NCI-H69 (cell line): ENCODE measurements around the gene SMARCC2.
"Not testable (repeated sequence)": the region's sequence is repeated elsewhere in the genome, so short reads cannot be mapped to it uniquely, and the experiment has no call there.

Source experiments
- DNase-seq: peaks from one replicate; lab custom pipeline; 2025; lab: John Stamatoyannopoulos, UW

Gene SMARCC2

DNA sequence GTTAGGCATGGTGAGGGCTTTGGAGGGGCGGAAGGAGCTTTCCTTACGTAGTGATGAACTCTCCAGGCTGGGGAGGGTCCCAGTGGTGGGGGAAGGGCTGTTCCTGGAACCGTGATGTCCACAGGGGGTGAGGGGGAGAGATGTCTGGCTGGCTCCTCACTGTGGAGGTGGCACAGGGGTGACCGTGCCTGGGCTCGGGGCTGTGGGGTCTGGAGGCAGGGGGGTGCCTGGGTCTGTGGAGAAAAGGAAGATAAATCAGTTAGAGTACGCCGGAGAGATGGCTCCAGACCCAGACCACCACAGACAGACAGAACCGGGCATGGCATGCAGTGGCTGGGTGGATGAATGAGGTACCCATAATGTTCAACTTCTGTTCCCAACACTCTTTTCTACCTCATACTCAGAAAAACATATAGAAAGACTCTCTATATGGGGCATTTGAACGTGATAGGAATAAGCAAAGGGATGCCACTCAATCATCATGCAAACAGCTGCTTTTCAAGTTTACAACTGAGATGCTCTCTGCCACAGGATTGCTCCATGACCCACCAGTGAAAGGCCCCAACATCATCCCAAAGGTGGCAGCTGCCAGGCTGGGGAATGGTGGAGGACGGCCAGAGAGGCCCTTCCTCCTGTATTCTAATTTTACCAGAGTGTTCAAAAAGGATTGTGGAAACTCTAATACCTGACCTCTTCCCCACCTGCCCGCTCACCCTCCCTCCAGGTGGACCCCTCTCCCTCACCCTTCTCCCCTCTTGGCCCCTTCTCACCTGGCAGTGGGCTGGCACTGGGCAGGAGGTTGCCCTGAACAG is 25.5 kb downstream of the SMARCC2 start:
- no peak for DNase-seq

DNA sequence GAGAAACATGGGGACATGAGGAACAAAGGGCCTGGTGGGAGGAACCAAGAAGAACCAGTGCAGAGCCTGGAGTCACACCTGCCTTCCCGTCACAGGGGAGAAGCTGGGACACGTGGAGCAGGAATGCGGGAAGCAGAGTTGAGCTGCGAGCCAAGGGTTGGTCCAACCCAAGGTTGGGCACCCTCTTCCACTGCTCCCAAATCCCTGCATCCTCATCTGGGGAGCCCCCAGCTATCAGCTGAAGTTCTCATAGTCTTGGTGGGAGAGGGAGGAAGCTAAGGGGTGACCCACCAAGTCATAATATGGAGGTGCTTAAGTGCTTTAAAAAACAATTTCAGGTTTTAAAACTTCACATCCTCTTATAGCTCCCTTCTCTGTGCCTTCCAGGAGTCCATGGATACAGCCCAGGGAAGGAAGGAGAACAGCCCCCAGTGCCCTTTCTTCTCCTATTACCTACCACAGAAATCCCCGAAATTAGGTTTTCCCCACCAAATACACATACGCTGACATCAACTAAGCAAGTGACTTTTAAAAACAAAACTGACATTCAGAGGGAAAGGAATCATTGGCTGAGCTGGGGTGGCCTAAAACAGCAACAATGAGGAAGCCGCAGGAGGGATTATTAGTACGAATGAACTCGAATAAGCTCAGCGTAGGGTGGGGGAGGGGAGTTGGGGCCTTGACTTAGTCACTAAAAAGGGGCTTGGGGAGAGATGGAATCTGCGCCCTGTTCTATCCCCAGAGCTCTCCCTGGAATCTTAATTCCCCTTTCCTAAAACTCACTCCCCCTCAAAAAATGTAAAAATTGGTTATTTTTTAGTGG is 26.6 kb downstream of the SMARCC2 start:
- no peak for DNase-seq

DNA sequence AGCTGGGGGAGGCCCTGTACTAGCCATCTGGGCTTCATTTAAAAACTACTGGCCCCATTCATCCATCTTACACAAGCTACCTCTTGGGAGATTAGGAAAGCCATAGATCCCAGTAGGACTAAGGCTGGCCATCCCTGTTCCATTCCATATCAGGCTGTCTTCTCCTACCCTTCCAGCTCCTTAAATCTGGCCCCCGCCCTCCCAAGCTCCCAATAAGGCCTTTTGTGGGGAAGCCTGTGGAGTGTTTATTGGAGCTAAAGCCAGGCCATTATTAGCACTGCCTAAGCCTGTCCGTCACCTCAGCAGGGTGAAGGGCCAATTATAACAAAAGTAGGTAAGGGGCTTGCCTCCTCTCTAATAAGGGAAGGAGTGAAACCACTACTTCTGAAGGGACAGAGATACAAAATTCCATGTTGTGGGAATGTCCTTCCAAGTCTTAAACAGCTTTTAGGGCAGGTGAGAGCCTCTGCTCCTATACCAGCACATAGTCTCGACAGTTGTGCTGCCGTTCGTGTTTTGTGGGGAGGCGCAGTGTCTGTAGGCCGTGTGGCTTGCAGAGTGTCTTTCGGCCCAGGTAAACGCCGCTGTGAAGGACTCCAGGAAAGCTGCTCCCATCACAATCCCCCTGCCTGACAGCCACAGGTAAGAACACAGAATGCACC is 27.5 kb downstream of the SMARCC2 start:
- no peak for DNase-seq

DNA sequence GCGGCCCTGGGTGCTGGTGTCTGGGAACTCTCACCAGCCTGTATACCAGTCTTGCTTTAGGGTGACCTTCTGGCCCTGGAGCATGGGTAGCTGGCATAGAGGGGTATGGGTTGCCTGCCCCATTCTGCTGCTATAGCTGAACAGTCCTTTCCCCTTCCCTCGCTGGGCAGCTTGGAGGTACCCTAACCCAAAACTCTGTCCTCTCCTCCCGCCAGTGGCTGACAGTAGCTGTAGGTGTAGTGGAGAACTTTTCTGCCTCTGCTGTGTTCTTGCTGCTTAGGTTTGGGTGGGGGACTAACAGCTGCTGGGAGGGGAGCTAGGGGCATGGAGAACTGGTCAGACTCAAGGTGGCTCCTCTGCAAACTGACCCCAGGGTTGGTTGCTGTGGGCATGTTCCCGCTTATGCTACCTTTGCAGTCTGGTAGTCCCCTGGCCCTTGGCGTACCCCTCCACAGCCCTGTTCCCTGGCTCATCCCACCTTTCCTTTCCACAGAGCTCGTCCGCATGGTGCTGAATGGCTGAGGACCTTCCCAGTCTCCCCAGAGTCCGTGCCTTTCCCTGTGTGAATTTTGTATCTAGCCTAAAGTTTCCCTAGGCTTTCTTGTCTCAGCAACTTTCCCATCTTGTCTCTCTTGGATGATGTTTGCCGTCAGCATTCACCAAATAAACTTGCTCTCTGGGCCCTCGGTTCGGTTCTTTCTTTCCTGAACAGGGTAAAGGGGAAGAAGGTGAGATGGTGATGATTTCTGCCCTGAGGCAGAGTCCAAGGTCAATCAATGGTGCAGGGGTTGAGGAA is 28.2 kb downstream of the SMARCC2 start:
- DNase-seq: no peak

DNA sequence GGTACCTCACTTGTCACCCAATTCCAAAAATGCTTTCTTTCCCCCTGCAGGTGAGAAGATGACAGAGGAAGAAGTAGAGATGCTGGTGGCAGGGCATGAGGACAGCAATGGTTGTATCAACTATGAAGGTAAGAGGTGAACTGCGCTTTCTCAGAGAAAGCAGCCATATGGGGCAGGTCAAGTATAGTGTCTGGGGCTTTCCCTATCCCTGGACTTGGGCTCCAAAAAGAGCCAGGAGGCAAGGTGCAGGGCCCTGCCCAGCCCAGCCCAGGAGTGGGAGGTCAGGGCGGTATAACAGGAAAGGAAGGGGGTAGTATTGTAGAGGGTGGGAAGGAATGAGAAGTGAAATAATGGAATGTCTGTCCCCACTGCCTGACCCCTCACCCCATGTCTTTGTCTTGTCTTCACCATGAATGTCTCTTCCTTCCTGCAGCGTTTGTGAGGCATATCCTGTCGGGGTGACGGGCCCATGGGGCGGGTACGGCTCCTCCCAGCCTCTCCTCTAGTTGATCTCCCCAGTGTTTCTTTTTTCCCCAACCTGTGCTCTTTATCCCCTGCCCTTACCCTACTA is 29.0 kb downstream of the SMARCC2 start:
- DNase-seq: no peak

DNA sequence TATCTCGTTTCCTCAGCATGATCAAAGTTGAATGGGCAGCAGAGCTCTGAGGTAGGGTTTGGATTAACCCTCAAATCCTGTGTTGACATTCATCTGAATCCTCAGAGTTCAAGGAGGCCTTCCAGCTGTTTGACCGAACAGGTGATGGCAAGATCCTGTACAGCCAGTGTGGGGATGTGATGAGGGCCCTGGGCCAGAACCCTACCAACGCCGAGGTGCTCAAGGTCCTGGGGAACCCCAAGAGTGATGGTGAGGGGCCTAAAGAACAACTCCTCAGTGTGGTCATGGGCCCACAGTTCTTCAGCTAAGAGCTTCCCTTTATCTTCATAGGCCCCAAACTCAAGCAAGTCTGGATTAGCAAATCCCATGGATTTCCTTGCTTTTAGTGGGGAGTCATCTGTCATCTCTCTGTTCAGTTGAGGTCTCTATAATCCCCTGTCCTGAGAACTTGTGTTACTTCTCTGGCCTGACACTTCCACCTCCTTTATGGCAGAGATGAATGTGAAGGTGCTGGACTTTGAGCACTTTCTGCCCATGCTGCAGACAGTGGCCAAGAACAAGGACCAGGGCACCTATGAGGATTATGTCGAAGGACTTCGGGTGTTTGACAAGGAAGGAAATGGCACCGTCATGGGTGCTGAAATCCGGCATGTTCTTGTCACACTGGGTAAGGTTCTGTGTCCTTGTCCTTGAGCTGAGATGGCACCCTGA is 29.6 kb downstream of the SMARCC2 start:
- DNase-seq: no peak

DNA sequence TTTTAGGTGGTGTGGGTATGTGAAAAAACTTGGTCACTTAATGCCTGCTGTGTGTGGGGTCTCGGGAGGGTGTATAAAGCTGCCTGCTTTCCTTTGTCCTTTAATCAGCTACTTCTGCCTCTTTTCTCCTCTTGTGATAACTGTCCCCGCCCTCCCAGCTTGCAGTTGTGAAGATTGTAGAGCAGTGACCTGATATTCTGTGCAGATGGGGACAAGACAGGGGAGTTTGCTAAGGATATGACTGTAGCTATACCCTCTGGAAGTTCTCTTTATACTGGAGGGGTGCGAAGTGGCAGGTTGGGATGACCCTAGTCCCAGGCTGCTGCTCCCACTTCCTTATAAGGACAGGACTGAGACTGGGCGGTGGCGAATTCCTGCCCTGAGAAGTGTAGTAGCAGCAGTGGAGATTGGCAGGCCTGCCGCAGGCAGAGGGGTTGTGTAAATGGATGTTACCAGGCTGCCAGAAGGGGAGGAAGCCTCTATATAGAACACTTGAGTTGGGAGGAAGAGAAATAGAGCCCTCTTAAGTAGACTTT is 30.3 kb downstream of the SMARCC2 start:
- DNase-seq: peak; percentile 65

DNA sequence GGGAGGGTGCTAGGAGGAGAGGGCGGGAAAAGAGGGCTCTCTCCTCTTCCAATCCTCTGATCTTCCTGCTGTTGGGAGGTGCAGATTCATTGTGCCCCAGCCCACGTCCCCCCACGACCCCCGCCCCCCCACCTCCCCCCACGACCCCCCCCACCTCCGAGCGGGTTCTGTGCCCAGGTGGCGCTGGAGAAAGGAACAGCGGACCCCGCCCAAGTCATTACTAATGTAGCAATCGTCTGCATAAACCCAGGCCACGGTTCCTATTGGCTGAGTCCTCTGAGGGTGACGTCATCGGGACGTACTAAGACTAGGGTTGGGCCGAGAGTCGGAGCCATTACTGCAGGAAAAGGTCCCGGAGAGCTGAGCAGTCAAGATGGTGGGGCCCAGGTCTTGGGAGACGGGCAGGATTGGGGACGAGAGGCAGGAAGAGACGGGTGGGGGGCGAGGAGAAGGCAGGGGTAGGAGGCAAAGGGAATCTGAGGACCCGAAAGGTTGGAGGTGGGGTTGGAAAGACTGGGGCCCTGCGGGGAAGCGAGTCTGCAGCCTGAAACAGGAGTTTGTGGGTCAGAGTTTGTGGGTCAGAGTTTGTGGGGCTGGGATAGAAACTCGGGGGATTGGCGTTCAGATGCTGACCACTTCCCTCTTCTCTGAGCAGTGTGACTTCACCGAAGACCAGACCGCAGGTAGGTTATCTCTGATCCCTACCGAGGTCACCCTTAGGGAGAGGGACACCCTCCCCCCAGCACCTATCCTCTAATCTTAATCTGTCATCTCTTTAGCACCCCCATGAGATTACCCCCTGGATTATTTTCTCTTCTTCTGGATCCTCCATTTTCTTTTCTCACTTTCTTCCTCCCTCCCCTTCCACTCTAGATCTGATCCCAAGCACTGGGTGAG is 31.0 kb downstream of the SMARCC2 start, which contains the start of gene MYL6:
Gene MYL6 (plus strand): TSS at position 331 of the 897 bp plus-strand sequence. CDS start 43 bp downstream, at position 374.
- DNase-seq: peak; percentile 100

DNA sequence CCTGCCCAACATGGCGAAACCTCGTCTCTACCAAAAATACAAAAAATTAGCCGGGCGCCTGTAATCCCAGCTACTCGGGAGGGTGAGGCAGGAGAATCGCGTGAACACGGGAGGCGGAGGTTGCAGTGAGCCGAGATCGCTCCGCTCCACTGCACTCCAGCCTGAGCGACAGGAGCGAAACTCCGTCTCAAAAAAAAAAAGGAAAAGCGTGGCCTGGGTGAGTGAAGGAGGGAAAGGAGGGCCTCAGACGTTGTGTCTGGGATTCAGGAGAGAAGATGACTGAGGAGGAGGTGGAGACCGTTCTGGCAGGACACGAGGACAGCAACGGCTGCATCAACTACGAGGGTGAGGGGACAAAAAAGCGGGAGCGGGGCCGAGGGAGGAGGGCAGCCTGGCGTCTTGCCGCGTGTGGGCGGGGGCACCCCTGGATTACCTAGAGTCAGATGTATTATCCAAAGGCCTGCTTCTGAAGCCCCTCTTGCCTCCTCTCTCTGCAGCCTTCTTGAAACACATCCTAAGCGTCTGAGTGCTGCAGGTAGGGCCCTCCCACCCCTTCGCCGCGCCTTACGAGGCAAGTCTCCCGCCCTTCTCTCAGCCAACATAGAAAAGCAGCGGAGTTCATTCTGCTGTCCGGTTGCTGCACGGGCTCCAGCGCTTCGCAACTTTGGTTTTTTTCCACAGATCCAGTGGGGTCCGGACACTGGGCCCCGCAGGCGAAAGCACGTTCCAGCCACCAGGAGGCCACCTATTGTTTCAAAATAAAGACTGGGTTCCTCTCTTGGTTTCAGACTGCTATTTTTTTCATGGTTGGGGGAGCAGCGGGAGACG is 31.9 kb downstream of the SMARCC2 start:
- DNase-seq: peak; percentile 95

DNA sequence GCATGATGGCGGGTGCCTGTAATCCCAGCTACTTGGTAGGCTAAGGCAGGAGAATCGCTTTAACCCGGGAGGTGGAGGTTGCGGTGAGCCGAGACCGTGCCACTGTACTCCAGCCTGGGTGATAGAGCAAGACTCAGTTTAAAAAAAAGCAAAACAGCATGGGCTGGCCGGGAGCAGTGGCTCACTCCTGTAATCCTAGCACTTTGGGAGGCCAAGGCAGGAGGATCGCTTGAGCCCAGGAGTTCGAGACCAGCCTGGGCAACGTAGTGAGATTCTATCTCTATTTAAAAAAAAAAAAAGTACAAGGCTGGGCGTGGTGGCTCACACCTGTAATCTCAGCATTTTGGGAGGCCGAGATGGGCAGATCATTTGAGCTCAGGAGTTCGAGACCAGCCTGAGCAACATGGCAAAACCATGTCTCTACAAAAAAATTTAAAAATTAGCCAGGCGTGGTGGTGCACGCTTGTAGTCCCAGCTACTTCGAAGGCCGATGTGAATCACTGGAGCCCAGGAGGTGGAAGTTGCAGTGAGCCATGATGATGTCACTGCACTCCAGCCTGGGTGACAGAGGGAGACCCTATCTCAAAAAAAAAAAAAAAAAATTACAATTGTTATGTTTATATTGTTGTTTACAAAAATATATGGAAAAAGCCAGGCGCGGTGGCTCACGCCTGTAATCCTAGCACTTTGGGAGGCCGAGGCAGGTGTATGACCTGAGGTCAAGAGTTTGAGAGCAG is 32.7 kb downstream of the SMARCC2 start:
- not testable (repeated sequence) for DNase-seq

DNA sequence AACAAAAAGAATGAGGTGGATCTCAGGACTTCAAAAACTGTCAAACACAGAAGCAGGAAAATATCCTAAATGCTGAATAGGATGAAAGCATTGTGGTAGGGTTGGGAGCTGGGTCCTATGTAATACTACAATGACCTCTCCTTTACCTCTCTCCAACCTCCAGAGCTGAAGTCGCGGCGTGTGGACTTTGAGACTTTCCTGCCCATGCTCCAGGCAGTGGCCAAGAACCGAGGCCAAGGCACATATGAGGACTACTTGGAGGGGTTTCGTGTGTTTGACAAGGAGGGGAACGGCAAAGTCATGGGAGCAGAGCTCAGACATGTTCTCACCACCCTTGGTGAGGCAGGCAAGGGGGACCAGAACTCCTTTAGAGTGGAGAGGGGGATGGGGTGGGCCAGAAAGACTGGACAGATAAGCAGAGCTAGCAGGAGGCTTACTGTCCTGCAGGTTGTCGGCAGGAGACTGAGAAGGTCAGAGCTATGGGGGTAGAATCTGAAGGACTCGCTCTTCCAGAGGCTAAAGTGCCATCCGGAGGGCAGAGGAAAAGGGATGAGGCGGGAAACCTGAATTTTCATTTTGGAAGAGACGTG is 33.9 kb downstream of the SMARCC2 start:
- no peak for DNase-seq

DNA sequence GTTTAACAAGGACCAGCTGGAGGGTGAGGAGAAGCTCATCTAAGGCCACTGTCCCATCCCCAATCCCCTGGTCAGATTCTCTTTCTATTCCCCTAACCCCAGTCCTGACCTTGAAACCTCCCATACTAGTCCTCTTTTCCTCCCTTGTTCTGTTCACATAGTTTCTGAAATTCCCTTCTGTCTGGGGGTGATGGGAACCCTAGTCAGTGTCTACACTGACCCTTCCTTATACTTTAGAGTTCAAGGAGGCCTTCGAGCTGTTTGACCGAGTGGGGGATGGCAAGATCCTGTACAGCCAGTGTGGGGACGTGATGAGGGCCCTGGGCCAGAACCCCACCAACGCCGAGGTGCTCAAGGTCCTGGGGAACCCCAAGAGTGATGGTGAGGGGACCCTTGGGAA is 34.5 kb downstream of the SMARCC2 start:
- no peak for DNase-seq

DNA sequence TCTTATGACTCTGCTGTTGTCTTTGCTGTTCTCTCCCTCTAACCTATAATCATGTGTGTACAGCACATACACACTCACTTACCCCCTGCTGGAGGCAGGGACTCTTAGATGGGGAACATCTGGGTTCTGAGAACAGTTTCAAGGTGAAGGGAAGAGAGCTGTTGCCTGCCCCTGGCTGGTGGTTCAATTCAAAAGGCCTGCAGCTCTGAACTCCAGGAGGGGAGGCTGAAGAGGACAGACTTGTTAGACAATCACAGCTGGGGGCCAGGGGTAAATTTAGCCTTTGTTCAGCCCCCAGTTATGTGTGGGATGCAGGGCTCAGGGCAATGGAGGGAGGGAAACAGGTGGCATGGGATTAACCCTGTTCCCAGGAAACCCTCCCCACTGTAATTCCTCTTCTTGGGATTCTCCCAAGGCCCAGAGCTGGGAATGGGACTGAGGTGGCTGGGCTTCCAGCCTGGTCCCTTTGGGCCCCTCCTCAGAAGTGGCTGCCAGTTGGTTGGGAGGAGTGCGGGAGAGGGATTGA is 35.0 kb downstream of the SMARCC2 start:
- DNase-seq: peak; percentile 99

DNA sequence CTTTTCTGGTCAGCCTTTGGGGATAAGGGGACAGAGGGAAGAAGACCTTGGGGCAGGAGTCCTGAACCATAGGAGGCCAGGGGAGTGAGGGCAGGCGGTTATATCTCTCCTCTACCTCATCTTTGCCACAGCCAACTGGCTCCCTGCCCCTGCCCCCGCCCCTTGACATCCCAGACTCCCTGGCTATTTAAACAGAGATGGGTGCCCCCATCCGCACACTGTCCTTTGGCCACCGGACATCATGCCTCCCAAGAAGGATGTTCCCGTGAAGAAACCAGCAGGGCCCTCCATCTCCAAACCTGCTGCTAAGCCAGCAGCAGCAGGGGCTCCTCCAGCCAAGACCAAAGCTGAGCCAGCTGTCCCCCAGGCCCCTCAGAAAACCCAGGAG is 35.6 kb downstream of the SMARCC2 start:
- DNase-seq: peak; percentile 77

DNA sequence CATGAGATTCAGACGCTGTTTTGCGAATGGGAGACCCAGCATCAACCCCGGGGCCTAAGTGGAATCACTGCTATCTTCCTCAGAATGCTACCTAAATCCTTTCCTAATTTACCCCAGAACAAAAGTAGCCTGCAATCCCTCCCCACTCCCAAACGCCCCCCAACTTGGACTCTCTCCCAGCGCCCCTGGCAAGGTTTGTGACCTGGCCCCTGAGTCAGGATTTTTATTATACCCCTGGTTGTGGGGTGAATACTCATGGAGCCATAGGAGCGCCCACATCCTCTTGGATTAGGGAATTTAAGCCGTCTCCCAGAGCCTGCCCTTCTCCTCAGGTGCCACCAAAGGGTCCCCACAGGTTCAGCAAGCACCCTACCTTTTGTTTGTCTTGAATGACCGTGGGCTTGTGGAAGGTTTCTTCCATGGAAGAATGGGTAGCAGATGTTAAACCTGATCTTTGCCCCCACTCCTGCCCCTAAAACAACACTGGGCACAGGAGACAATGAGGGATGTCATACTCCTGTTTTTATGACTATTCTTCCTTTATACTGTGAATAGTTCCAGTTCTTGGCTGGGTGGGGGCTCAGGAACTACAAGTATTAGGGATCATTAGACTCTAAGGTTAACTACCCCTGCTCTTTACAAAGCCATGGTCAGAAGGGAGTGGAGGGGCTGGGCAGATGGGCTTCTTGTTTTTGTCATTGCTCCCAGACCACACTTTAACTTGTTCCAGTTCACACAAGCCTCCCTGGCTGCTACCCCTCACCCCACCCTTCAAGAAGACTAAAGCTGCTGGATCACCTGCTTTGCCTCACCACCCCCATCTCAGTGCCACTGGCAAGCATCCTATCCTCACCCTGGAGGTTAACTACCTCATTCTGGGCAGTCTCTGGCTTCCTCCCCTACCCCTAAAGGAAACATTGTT is 36.3 kb downstream of the SMARCC2 start:
- peak; percentile 70 for DNase-seq

DNA sequence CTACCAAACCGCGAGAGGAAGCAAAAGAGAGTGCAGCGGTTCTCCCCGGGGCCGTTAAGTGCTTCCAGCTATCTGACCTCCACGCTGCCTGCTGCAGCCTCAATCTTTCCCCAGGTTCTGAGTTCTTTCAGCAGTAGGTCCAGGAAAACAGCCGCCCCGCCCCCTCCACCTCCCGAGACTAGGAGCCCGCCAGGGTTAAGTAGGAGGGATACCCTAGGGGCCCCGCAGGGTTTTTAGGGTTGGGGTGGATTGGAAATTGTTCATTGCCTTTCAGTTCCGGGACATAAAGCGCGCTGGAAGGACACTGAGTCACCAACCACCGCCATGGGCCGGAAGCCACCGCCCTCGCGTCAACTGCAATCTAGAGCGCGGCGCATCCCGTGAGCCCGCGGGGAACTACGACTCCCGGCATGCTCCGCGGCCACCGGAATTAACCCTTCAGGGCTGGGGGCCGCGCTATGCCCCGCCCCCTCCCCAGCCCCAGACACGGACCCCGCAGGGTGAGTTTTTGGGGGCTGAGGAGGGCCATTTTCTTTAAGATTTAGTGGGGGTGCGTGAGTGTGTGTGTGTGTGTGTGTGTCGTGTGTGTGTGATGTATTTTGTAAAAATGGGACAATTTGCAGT is 37.0 kb downstream of the SMARCC2 start, which contains the start of gene MYL6B:
Gene MYL6B (plus strand): TSS at position 456 of the 624 bp plus-strand sequence. CDS start 1,332 bp downstream, outside the sequence.
- peak; percentile 98 for DNase-seq
